Measurements from ENCODE around the gene ZNF575. TPM values are rescaled to one million over a fixed set of nuclear protein-coding genes. Genes with fewer than 3 reads are reported as not detected.

The ZNF575 gene
- total and polyA plus RNA-seq, 10 of the 15 experiments (the other 5 are each of a cell fraction or from before 2014, with no cell fraction given), result 0.18 to 2.8 (median 0.75) TPM

- FAIRE-seq, result no peak
- no peak overlapping the region for H3K9ac ChIP-seq (ENCODE audit: control insufficient read depth, insufficient read depth, low read length)
- H3K79me2 ChIP-seq (ENCODE audit: control insufficient read depth, insufficient read depth, low read length), result no peaks in the 10 kb centered on the region
- intact Hi-C loops (cut with micrococcal nuclease; ENCODE audit: unreplicated experiment) (no loop called here), in situ Hi-C loops (cut with MboI) (no loop called here)
- H2AFZ ChIP-seq (ENCODE audit: control insufficient read depth, low read depth, low read length), result no peak overlapping the region
- SMC1A ChIA-PET (ENCODE audit: uncharacterized antibody, unreplicated experiment), result interaction anchor here (0.8 to 3.4 kb wide), 17 partner anchors 9 to 252 kb away, joined by 3 to 59 read pairs (median 4); partner anchors contain the start of genes IRGQ, ZNF575 and ZNF576
- peaks cover 11 to 13% of the 10 kb centered on the region in 2 experiments; a peak in 3 of 4 replicates for H3K36me3 ChIP-seq (ENCODE audit: control insufficient read depth in 2 of 2, insufficient read depth in 2 of 2, low read length in 1 of 2)
- H3K4me3 ChIP-seq, result no peak overlapping the region
- CTCF ChIA-PET, result interaction anchor here (0.5 to 10.1 kb wide), 29 partner anchors 9 to 519 kb away, joined by 3 to 169 read pairs (median 6); partner anchors contain the start of genes IRGQ, PINLYP, XRCC1 and ZNF428
- no peak for DNase-seq (ENCODE audit: low read depth, low spot score)
- no peaks in the 10 kb centered on the region for H3K4me1 ChIP-seq (ENCODE audit: control insufficient read depth, insufficient read depth, low read length)
- H3K27ac ChIP-seq (ENCODE audit: control insufficient read depth, insufficient read depth), result no peak overlapping the region
- POLR2A ChIA-PET, result no interaction called here
- 95% methylated on average over 15 of the region's 15 CpGs for WGBS (ENCODE audit: insufficient coverage, insufficient replicate concordance, low lambda C conversion rate, missing lambda C conversion rate)
- no TSS peak for BruUV-seq (replicated peaks)
- RAD21 ChIA-PET (ENCODE audit: unreplicated experiment), result interaction anchor here (0.6 to 4.8 kb wide), 8 partner anchors 17 to 255 kb away, joined by 3 to 92 read pairs (median 4); partner anchors contain the start of genes IRGQ and ZNF576
- H3K27me3 ChIP-seq (replicated peaks in 1 of 2; ENCODE audit: control insufficient read depth in 2 of 2, insufficient read depth in 2 of 2, low read length in 1 of 2), result no peaks in the 10 kb centered on the region
- H3K4me2 ChIP-seq (ENCODE audit: control insufficient read depth, insufficient read depth), result no peak overlapping the region
- H4K20me1 ChIP-seq (ENCODE audit: control insufficient read depth, insufficient read depth), result no peaks in the 10 kb centered on the region
- ATAC-seq, result no peak
- H3K9me3 ChIP-seq (replicated peaks; ENCODE audit: control insufficient read depth, insufficient read depth, low read length), result no peaks in the 10 kb centered on the region
- no peak for TF ChIP-seq ETV6 (conservative IDR thresholded peaks at IDR 0.05 in 1 of 2, IDR thresholded peaks at IDR 0.05 in 1 of 2; ENCODE audit: borderline replicate concordance in 1 of 2, low read depth in 1 of 2)
- TF ChIP-seq YY1 (IDR thresholded peaks at IDR 0.05; ENCODE audit: low read depth, low read length), result no peak
- TF ChIP-seq SMC3 (IDR thresholded peaks at IDR 0.05; ENCODE audit: borderline replicate concordance, low read length), result no peak
- no peak for TF ChIP-seq ATF7 (IDR thresholded peaks at IDR 0.05; ENCODE audit: low read depth)
- TF ChIP-seq NR2C1 (IDR thresholded peaks at IDR 0.05), result no peak
- TF ChIP-seq POU2F2 (IDR thresholded peaks at IDR 0.05; ENCODE audit: borderline replicate concordance, low read depth, low read length), result no peak
- TF ChIP-seq CBX5 (IDR thresholded peaks at IDR 0.05; ENCODE audit: low read depth), result no peak
- TF ChIP-seq REST (IDR thresholded peaks at IDR 0.05; ENCODE audit: low read depth, low read length), result no peak
- TF ChIP-seq PAX8 (IDR thresholded peaks at IDR 0.05), result no peak
- TF ChIP-seq CEBPZ (IDR thresholded peaks at IDR 0.05; ENCODE audit: low read depth, low read length), result no peak
- no peak for TF ChIP-seq POLR2A (IDR thresholded peaks at IDR 0.05; ENCODE audit: low read depth, low read length)
- TF ChIP-seq ZNF384 (IDR thresholded peaks at IDR 0.05; ENCODE audit: borderline replicate concordance, low read depth, low read length), result no peak
- no peak for TF ChIP-seq MEF2B (IDR thresholded peaks at IDR 0.05; ENCODE audit: partially characterized antibody, poor library complexity, severe bottlenecking)
- no peak for TF ChIP-seq HSF1 (IDR thresholded peaks at IDR 0.05; ENCODE audit: low read depth, low read length)
Measured at GRCh38 chr19:43554317-43554895, 21.4 kb downstream of the ZNF575 start.

Data from GM12878 (cell line).